Measurements from ENCODE around the gene CDK11B. TPM values are rescaled to one million over a fixed set of nuclear protein-coding genes. Genes with fewer than 3 reads are reported as not detected.

The CDK11B gene
- total and polyA plus RNA-seq, 2 donors (not counting 1 experiment from before 2014, with no cell fraction given): 14.1 to 36.3 TPM

DNA sequence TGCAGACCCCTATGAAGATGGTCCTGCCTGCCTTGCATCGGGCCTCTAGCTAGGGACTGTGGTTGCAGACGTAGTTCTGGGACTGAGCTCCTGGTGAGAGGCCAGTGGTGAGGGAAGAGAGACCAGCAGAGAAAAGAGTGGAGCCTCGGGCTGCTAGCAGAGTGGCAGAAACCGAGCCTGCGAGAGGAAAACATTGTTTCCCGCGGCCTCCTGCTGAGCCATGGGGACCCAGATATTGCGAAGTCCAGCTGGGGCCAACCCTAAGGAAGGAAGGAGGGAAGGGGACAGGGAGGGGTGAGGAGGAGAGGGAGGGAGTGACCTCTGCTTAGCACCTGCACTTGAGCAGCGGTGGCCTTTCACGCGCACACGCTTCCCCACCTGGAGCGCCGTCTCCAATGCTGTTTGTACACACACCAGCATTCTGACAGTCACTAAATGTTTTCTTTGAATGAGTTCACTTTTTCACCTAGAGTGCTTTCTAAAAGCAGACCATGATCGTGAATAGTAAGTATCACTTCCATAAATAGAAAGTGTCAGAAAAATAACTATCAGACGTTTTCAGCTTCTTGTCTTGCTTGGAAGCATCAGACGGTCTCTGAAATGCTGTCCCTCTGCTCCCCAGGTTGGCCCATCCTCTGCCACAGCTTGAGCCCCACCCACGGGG is 56.4 kb downstream of the CDK11B start:
- Histone ChIP-seq H3K27me3 (replicated peaks in 1 of 4; ENCODE audit: control extremely low read depth in 1 of 4, control insufficient read depth in 3 of 4, insufficient read depth in 4 of 4, low read length in 3 of 4) (peaks cover 0 to 31% (median 5%) of the 10 kb centered on the region in 4 experiments), H3K27ac (ENCODE audit: low read length in 2 of 2) (no peak overlapping the region), H4K20me1 (ENCODE audit: control insufficient read depth, insufficient read depth, low read length, poor library complexity, severe bottlenecking) (no peaks in the 10 kb centered on the region), H3K4me1 (ENCODE audit: control insufficient read depth in 2 of 2, insufficient read depth in 2 of 2, low read length in 2 of 2) (peaks cover 27 to 44% of the 10 kb centered on the region in 2 donors), H3K9me3 (ENCODE audit: control extremely low read depth in 1 of 3, control insufficient read depth in 2 of 3, insufficient read depth in 1 of 3, low read length in 2 of 3) (peaks cover 0 to 5% (median 0%) of the 10 kb centered on the region in 3 donors), H3K4me3 (ENCODE audit: control extremely low read depth in 1 of 5, extremely low read depth in 1 of 5, insufficient read depth in 1 of 5, low read depth in 2 of 5, low read length in 4 of 5) (no peak overlapping the region), H2AFZ (ENCODE audit: insufficient read depth, low read depth, low read length, poor library complexity, severe bottlenecking) (no peak overlapping the region), H3K36me3 (replicated peaks in 1 of 2; ENCODE audit: control extremely low read depth in 1 of 2, control insufficient read depth in 1 of 2, extremely low read depth in 1 of 2, insufficient read depth in 2 of 2, low read length in 1 of 2) (no peaks in the 10 kb centered on the region), H3K79me2 (ENCODE audit: control insufficient read depth, insufficient read depth, low read length) (no peaks in the 10 kb centered on the region), H3K4me2 (replicated peaks; ENCODE audit: low read depth, low read length, poor library complexity, severe bottlenecking) (peak overlapping the region; percentile 22), H3K9ac (ENCODE audit: low read length) (no peak overlapping the region)
- POLR2A ChIA-PET: no interaction called here
- no peaks in the 10 kb centered on the region for H3K9me3 Mint-ChIP-seq (ENCODE audit: insufficient read depth)
- CTCF ChIA-PET: no interaction called here
- peaks cover 11% of the 10 kb centered on the region for H3K27me3 Mint-ChIP-seq
- intact Hi-C loops (cut with micrococcal nuclease): no loop called here
- ATAC-seq (ENCODE audit: low read depth): no peak
- no peak overlapping the region for H3K27ac Mint-ChIP-seq
- WGBS (ENCODE audit: insufficient coverage): 64% methylated on average over 11 of the region's 18 CpGs
- TF ChIP-seq EZH2 (IDR thresholded peaks at IDR 0.05; ENCODE audit: borderline replicate concordance, insufficient read depth, low read depth, low read length, poor library complexity, severe bottlenecking): no peak
- TF ChIP-seq, protein P1, sequence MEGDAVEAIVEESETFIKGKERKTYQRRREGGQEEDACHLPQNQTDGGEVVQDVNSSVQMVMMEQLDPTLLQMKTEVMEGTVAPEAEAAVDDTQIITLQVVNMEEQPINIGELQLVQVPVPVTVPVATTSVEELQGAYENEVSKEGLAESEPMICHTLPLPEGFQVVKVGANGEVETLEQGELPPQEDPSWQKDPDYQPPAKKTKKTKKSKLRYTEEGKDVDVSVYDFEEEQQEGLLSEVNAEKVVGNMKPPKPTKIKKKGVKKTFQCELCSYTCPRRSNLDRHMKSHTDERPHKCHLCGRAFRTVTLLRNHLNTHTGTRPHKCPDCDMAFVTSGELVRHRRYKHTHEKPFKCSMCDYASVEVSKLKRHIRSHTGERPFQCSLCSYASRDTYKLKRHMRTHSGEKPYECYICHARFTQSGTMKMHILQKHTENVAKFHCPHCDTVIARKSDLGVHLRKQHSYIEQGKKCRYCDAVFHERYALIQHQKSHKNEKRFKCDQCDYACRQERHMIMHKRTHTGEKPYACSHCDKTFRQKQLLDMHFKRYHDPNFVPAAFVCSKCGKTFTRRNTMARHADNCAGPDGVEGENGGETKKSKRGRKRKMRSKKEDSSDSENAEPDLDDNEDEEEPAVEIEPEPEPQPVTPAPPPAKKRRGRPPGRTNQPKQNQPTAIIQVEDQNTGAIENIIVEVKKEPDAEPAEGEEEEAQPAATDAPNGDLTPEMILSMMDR (IDR thresholded peaks at IDR 0.05): no peak
- H3K4me1 Mint-ChIP-seq: peaks cover 35% of the 10 kb centered on the region
- peak overlapping the region; percentile 13 for H3K4me3 Mint-ChIP-seq
- peak; percentile 30 for DNase-seq

DNA sequence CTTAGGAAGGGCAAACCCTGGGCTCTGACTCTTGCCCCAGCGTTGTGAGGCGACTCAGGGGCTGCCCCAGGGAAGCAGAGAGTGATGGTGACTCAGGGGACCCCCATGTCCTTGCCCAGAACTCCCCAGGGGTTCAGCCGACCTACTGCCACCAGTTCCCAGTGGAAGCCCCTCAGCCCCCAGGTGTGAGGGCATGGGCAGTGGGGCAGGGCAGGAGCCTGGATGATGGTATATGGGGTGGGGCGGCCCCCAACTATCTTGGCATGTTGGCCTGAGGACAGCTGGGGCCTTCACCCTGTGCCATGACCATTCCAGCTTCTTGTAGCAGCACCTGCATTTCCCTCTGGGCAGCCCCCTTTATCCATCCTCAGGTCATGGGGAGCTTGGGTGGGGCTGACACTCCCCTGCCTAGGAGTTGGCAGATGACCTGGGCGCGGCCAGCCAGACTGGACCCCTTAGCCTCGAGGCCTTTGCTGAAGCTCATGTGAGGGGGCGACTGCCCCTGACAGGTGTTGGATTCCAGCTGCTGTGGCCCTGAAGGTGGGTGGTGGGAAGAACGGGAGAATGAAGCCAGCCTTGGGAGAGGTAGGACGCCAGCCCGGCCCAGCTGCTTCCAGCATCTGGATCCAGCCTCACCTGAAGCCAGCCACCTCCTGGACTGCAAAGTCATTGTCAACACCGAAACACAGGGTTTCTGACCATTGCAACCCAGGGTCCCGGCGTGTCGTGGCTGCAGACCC is 57.1 kb downstream of the CDK11B start:
- H3K4me2 ChIP-seq (replicated peaks; ENCODE audit: low read depth, low read length, poor library complexity, severe bottlenecking): no peak overlapping the region
- TF ChIP-seq, protein P1 (IDR thresholded peaks at IDR 0.05): no peak
- TF ChIP-seq EZH2 (IDR thresholded peaks at IDR 0.05; ENCODE audit: borderline replicate concordance, insufficient read depth, low read depth, low read length, poor library complexity, severe bottlenecking): no peak
- peaks cover 21 to 38% of the 10 kb centered on the region in 2 donors for H3K4me1 ChIP-seq (ENCODE audit: control insufficient read depth in 2 of 2, insufficient read depth in 2 of 2, low read length in 2 of 2)
- H3K27me3 Mint-ChIP-seq: peaks cover 11% of the 10 kb centered on the region
- no peak overlapping the region for H3K4me3 Mint-ChIP-seq
- no peak overlapping the region for H3K9ac ChIP-seq (ENCODE audit: low read length)
- ATAC-seq (ENCODE audit: low read depth): no peak
- H3K4me1 Mint-ChIP-seq: peaks cover 30% of the 10 kb centered on the region
- peaks cover 0 to 5% (median 0%) of the 10 kb centered on the region in 3 donors for H3K9me3 ChIP-seq (ENCODE audit: control extremely low read depth in 1 of 3, control insufficient read depth in 2 of 3, insufficient read depth in 1 of 3, low read length in 2 of 3)
- no peak overlapping the region for H2AFZ ChIP-seq (ENCODE audit: insufficient read depth, low read depth, low read length, poor library complexity, severe bottlenecking)
- ChIA-PET CTCF (no interaction called here), POLR2A (no interaction called here)
- intact Hi-C loops (cut with micrococcal nuclease): no loop called here
- WGBS (ENCODE audit: insufficient coverage): 97% methylated on average over 15 of the region's 15 CpGs
- H3K27ac ChIP-seq (ENCODE audit: low read length in 2 of 2): no peak overlapping the region
- no peaks in the 10 kb centered on the region for H4K20me1 ChIP-seq (ENCODE audit: control insufficient read depth, insufficient read depth, low read length, poor library complexity, severe bottlenecking)
- DNase-seq: peak; percentile 12
- peaks cover 0 to 32% (median 5%) of the 10 kb centered on the region in 4 experiments for H3K27me3 ChIP-seq (replicated peaks in 1 of 4; ENCODE audit: control extremely low read depth in 1 of 4, control insufficient read depth in 3 of 4, insufficient read depth in 4 of 4, low read length in 3 of 4)
- H3K9me3 Mint-ChIP-seq (ENCODE audit: insufficient read depth): no peaks in the 10 kb centered on the region
- no peaks in the 10 kb centered on the region for H3K79me2 ChIP-seq (ENCODE audit: control insufficient read depth, insufficient read depth, low read length)
- no peaks in the 10 kb centered on the region for H3K36me3 ChIP-seq (replicated peaks in 1 of 2; ENCODE audit: control extremely low read depth in 1 of 2, control insufficient read depth in 1 of 2, extremely low read depth in 1 of 2, insufficient read depth in 2 of 2, low read length in 1 of 2)
- no peak overlapping the region for H3K4me3 ChIP-seq (ENCODE audit: control extremely low read depth in 1 of 5, extremely low read depth in 1 of 5, insufficient read depth in 1 of 5, low read depth in 2 of 5, low read length in 4 of 5)
- no peak overlapping the region for H3K27ac Mint-ChIP-seq

All from B cell (primary cell).